H1 (cell line): ENCODE measurements around the gene LMNA. TPM values are rescaled to one million over a fixed set of nuclear protein-coding genes. Genes with fewer than 3 reads are reported as not detected.

Experiments
- CTCF ChIA-PET: fragments of 300-600 bp; sonication (Branson Sonifier 250); formaldehyde crosslinking; loops from one replicate; lab custom pipeline; 2021; ENCODE audit not compliant: partially characterized antibody; lab: Charles Lee
- POLR2A ChIA-PET: fragments of 300-600 bp; sonication (Branson Sonifier 250); formaldehyde crosslinking; loops from one replicate; lab custom pipeline; 2021; ENCODE audit warnings: inconsistent platforms; ENCODE audit not compliant: partially characterized antibody; lab: Charles Lee
- DNase-seq, 2 experiments: peaks; one replicate each; pipeline versions ENCODE4 v3.0.0 to v3.0.0-alpha.2; 2010 to 2022; ENCODE audit warnings: low spot score in 2 of 2, low read depth in 1 of 2, mixed read lengths in 1 of 2
- FAIRE-seq: peaks from 2 replicates; lab custom pipeline; 2011; peaks lifted over from hg19 to GRCh38; lab: Jason Lieb, UNC
- H2AFZ ChIP-seq: 2 replicates; pipeline ENCODE4 v1.8.1; 2012; ENCODE audit warnings: low read length, inconsistent platforms
- H2AK5ac ChIP-seq: 2 replicates; pipeline ENCODE4 v1.6.1; 2013; ENCODE audit warnings: low read depth, low read length
- H2BK120ac ChIP-seq: replicated peaks from 2 replicates; pipeline ENCODE3; 2013; ENCODE audit warnings: low read depth, low read length, inconsistent platforms
- H2BK12ac ChIP-seq: 2 replicates; pipeline ENCODE4 v1.6.1; 2013; ENCODE audit warnings: low read depth, low read length
- H2BK15ac ChIP-seq: 2 replicates; pipeline ENCODE4 v1.6.1; 2013; ENCODE audit warnings: low read length
- H2BK20ac ChIP-seq: 2 replicates; pipeline ENCODE4 v1.6.1; 2013; ENCODE audit warnings: low read length
- H2BK5ac ChIP-seq: 2 replicates; pipeline ENCODE4 v1.6.1; 2013; ENCODE audit warnings: low read depth, low read length
- H3K14ac ChIP-seq: 2 replicates; pipeline ENCODE4 v1.6.1; 2013; ENCODE audit warnings: inconsistent platforms; ENCODE audit not compliant: insufficient read length
- H3K18ac ChIP-seq: 2 replicates; pipeline ENCODE4 v1.6.1; 2013; ENCODE audit warnings: low read length; ENCODE audit errors: extremely low read depth
- H3K23ac ChIP-seq: 2 replicates; pipeline ENCODE4 v1.6.1; 2013; ENCODE audit warnings: inconsistent platforms; ENCODE audit not compliant: insufficient read length
- H3K23me2 ChIP-seq: 2 replicates; pipeline ENCODE4 v1.6.1; 2013; ENCODE audit warnings: low read depth, low read length
- H3K27ac ChIP-seq: 2 replicates; pipeline ENCODE4 v1.6.1; 2011; ENCODE audit warnings: low read depth, low read length, inconsistent platforms
- H3K27me3 ChIP-seq, 4 experiments: replicated peaks in 1 of 4; 1 replicate in 1 of 4; 2 replicates in 3 of 4; pipeline versions ENCODE4 v1.6.1 to v1.8.1; 2011 to 2013; ENCODE audit warnings: low read length in 3 of 4, mild to moderate bottlenecking in 3 of 4, inconsistent platforms in 2 of 4, mixed read lengths in 2 of 4, moderate library complexity in 1 of 4; ENCODE audit not compliant: control insufficient read depth in 3 of 4, insufficient read depth in 3 of 4; ENCODE audit errors: extremely low read depth in 1 of 4
- H3K36me3 ChIP-seq, 4 experiments: 2 replicates each; pipeline versions ENCODE4 v1.6.1 to v1.8.1; 2011 to 2013; ENCODE audit warnings: mild to moderate bottlenecking in 4 of 4, low read length in 3 of 4, moderate library complexity in 2 of 4, control low read depth in 1 of 4, inconsistent platforms in 1 of 4; ENCODE audit not compliant: insufficient read depth in 4 of 4, control insufficient read depth in 2 of 4
- H3K4ac ChIP-seq: replicated peaks from 2 replicates; pipeline ENCODE3; 2013; ENCODE audit warnings: low read length, low read depth, mixed read lengths, inconsistent platforms; ENCODE audit not compliant: insufficient read length
- H3K4me1 ChIP-seq, 4 experiments: replicated peaks in 1 of 4; 1 replicate in 1 of 4; 2 replicates in 3 of 4; pipeline versions ENCODE4 v1.6.1 to v1.8.1; 2011 to 2013; ENCODE audit warnings: low read length in 3 of 4, inconsistent platforms in 2 of 4, mixed read lengths in 1 of 4; ENCODE audit not compliant: insufficient read depth in 4 of 4, control insufficient read depth in 3 of 4
- H3K4me2 ChIP-seq, 2 experiments: 2 replicates each; pipeline versions ENCODE4 v1.6.1 to v1.8.1; 2011 to 2013; ENCODE audit warnings: low read depth in 2 of 2, low read length in 2 of 2, control low read depth in 1 of 2, inconsistent platforms in 1 of 2, mild to moderate bottlenecking in 1 of 2; ENCODE audit not compliant: insufficient read depth in 1 of 2
- H3K4me3 ChIP-seq, 4 experiments: fragments of 200-600, 300-600 bp in 1 of 4; sonication (generic), shearing (Covaris generic), sonication (Bioruptor Twin) in 1 of 4; 2 replicates each; pipeline versions ENCODE4 v1.5.1 to v1.8.1; 2011 to 2016; ENCODE audit warnings: low read length in 4 of 4, low read depth in 3 of 4, control low read depth in 2 of 4, inconsistent platforms in 2 of 4, mild to moderate bottlenecking in 2 of 4, mixed read lengths in 1 of 4, moderate library complexity in 1 of 4; ENCODE audit not compliant: insufficient read depth in 2 of 4; ENCODE audit errors: extremely low read depth in 1 of 4
- H3K56ac ChIP-seq: replicated peaks from 2 replicates; pipeline ENCODE3; 2013; ENCODE audit warnings: low read depth, mild to moderate bottlenecking, mixed read lengths, low read length, inconsistent platforms; ENCODE audit not compliant: insufficient read length
- H3K79me1 ChIP-seq: 2 replicates; pipeline ENCODE4 v1.6.1; 2013; ENCODE audit warnings: low read depth, low read length, control low read depth
- H3K79me2 ChIP-seq, 2 experiments: 2 replicates each; pipeline versions ENCODE4 v1.6.1 to v1.8.1; 2012 to 2013; ENCODE audit warnings: low read length in 2 of 2, mild to moderate bottlenecking in 2 of 2, inconsistent platforms in 1 of 2; ENCODE audit not compliant: insufficient read depth in 2 of 2, control insufficient read depth in 1 of 2
- H3K9ac ChIP-seq, 4 experiments: replicated peaks in 1 of 4; 1 replicate in 1 of 4; 2 replicates in 3 of 4; pipeline versions ENCODE4 v1.6.1 to v1.8.1; 2011 to 2013; ENCODE audit warnings: low read depth in 3 of 4, low read length in 3 of 4, control low read depth in 2 of 4, mild to moderate bottlenecking in 2 of 4, moderate library complexity in 2 of 4, inconsistent platforms in 1 of 4; ENCODE audit errors: extremely low read depth in 1 of 4
- H3K9me3 ChIP-seq, 2 experiments: 2 replicates each; pipeline versions ENCODE4 v1.6.1 to v1.8.1; 2012 to 2013; ENCODE audit warnings: mild to moderate bottlenecking in 2 of 2, moderate library complexity in 2 of 2, control low read depth in 1 of 2, inconsistent platforms in 1 of 2, low read depth in 1 of 2, low read length in 1 of 2, mixed read lengths in 1 of 2; ENCODE audit not compliant: insufficient read depth in 2 of 2
- H4K20me1 ChIP-seq, 2 experiments: replicated peaks in 1 of 2; 2 replicates each; pipeline versions ENCODE3 to v1.8.1; 2011 to 2013; ENCODE audit warnings: inconsistent platforms in 2 of 2, low read length in 2 of 2, mild to moderate bottlenecking in 1 of 2; ENCODE audit not compliant: insufficient read depth in 2 of 2, control insufficient read depth in 1 of 2
- H4K5ac ChIP-seq: 2 replicates; pipeline ENCODE4 v1.6.1; 2013; ENCODE audit warnings: low read length, low read depth, mixed read lengths, inconsistent platforms; ENCODE audit not compliant: insufficient read length
- H4K8ac ChIP-seq: 2 replicates; pipeline ENCODE4 v1.8.0; 2013; ENCODE audit warnings: mild to moderate bottlenecking, moderate library complexity, low read length, inconsistent platforms; ENCODE audit not compliant: insufficient read depth; ENCODE audit errors: extremely low read depth
- H4K91ac ChIP-seq: replicated peaks from 2 replicates; pipeline ENCODE3; 2013; ENCODE audit warnings: low read length, mixed read lengths, inconsistent platforms; ENCODE audit not compliant: insufficient read length
- ASH2L ChIP-seq: fragments of 200-600, 300-600 bp; sonication (generic); IDR thresholded peaks from one replicate; pipeline ENCODE4 v1.7.1; 2017; ENCODE audit warnings: low read length
- KDM1A ChIP-seq: fragments of 200-600, 300-600 bp; sonication (generic); IDR thresholded peaks from 2 replicates; pipeline ENCODE4 v1.7.1; 2016; ENCODE audit warnings: mild to moderate bottlenecking, low read length, borderline replicate concordance
- MAX ChIP-seq: IDR thresholded peaks from 2 replicates; pipeline ENCODE4 v1.6.1; 2012; ENCODE audit warnings: inconsistent platforms
- WGBS, 2 experiments: shearing (Covaris generic) in 1 of 2; methylation state at CpG; one replicate each; pipeline versions ENCODE4 v1.1.6 to v1.1.7; 2013 to 2015; ENCODE audit warnings: low lambda C conversion rate in 2 of 2, mixed read lengths in 2 of 2, inconsistent platforms in 1 of 2, low coverage in 1 of 2, missing lambda C conversion rate in 1 of 2; ENCODE audit not compliant: insufficient replicate concordance in 2 of 2, insufficient coverage in 1 of 2, insufficient read length in 1 of 2; ENCODE audit errors: extremely low coverage in 1 of 2, missing lambda C conversion rate in 1 of 2; 5-methylcytosine and 5-hydroxymethylcytosine counted together
- polyA plus RNA-seq, 7 experiments: library from polyadenylated mRNA; depleted of rRNA in 3 of 7; stranded (reverse) in 5 of 7; unstranded in 2 of 7; fragments of >200 nt in 5 of 7; fragments of 200-250 nt in 2 of 7; gene quantifications; 1 replicate in 5 of 7; 2 replicates in 1 of 7; 4 replicates in 1 of 7; pipeline versions ENCODE4 v1.2.1 to v1.2.3, GENCODE V29; 2011 to 2013; ENCODE audit warnings: missing spikeins in 2 of 7, mixed read lengths in 2 of 7
- total RNA-seq: library from RNA; stranded (reverse); fragmentation: NEBNext Ultra II Directional; extraction: Animal tissue kit (Norgen Biotek cat#: 25700); gene quantifications from 2 replicates; pipeline ENCODE4 v1.2.1, GENCODE V29; 2021

The LMNA gene
- total and polyA plus RNA-seq, 2 of the 8 experiments (the other 6 are each of a cell fraction or from before 2014, with no cell fraction given), result 25.8 to 46.8 TPM

DNA sequence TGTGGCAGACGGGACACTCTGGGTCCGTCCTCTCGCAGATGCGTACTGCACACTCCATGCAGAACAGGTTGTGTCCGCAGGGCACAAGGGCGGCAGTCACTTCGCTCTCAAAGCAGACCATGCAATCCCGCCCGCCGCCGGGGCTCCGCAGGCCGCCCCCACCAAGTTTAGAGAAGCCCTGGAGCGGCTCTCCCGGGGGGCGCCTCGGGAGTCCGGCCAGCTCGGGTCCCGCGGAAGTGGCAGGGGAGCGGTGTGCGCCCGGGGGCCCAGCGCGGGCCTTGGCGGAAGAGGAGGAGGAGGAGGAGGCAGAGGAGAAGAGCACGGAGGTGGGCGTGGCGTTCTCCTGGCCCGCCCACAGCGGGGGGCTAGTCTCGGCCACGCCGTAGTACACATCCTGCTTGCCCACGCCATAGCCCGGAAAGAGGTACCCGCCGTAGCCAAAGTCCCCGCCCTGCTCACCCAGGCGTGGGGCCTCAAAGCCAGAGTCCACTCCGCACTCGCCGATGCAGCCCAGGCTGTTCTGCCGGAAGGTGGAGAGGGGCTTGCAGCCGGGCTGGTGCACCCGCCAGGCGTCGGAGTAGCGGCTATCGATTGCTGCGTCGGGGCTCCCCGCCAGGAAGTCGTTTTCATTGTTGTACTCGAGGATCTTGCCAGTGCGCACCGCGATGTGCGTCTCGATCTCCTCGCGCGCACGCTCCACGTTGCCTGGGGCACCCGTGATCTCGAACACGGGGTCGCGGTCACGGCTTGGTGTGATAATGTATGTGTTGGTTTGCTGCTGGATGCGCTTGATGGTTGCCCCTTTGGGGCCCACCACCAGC, 37.7 kb upstream of the LMNA start:
- ChIA-PET CTCF (interaction anchor here (1.3 to 2.5 kb wide), 2 partner anchors 9 to 12 kb away, joined by 3 to 33 read pairs; no protein-coding TSS in a partner anchor), POLR2A (interaction anchor here (0.8 to 9.7 kb wide), 3 partner anchors 18 to 108 kb away, joined by 3 to 88 read pairs (median 5); partner anchors contain the start of gene RAB25)
- no peak for FAIRE-seq
- peak overlapping the region; percentile 53; the same call in 1 of the 2 replicates for H3K27ac ChIP-seq
- H3K23me2 ChIP-seq, result peaks cover 12% of the 10 kb centered on the region
- H2BK15ac ChIP-seq, result peak overlapping the region; percentile 99
- peak overlapping the region; percentile 92 for H2BK5ac ChIP-seq
- H3K4me1 ChIP-seq, result peaks cover 24 to 57% (median 47%) of the 10 kb centered on the region in 4 experiments
- no peak overlapping the region for H3K56ac ChIP-seq
- peaks cover 10 to 33% of the 10 kb centered on the region in 2 experiments for H4K20me1 ChIP-seq
- H4K8ac ChIP-seq, result peak overlapping the region; percentile 47
- peak overlapping the region; percentile 47 to 79 for H3K4me2 ChIP-seq
- peak overlapping the region in 1 of 4 experiments; percentile 26; a peak in 1 of 7 replicates for H3K9ac ChIP-seq
- H3K4me3 ChIP-seq, result peak overlapping the region in 3 of 4 experiments; percentile 2 to 44 (median 4); a peak in 5 of 8 replicates
- H3K18ac ChIP-seq, result peak overlapping the region; percentile 91
- H3K4ac ChIP-seq, result peak overlapping the region; percentile 63
- peak in 1 of 2 experiments; percentile 84 for DNase-seq
- peak overlapping the region; percentile 34 for H4K5ac ChIP-seq
- peaks cover 21% of the 10 kb centered on the region for H3K79me1 ChIP-seq
- H3K23ac ChIP-seq, result no peak overlapping the region
- H2BK120ac ChIP-seq, result peak overlapping the region; percentile 52
- peak overlapping the region; percentile 80 for H2BK20ac ChIP-seq
- H3K9me3 ChIP-seq, result no peaks in the 10 kb centered on the region
- no peak overlapping the region for H3K14ac ChIP-seq
- peak overlapping the region; percentile 95 for H2AK5ac ChIP-seq
- H3K79me2 ChIP-seq, result peaks cover 19 to 63% of the 10 kb centered on the region in 2 experiments
- H2BK12ac ChIP-seq, result peak overlapping the region; percentile 91; the same call in 1 of the 2 replicates
- H3K36me3 ChIP-seq, result peaks cover 4 to 34% (median 10%) of the 10 kb centered on the region in 4 experiments; a peak in 6 of 8 replicates
- H3K27me3 ChIP-seq, result no peaks in the 10 kb centered on the region
- H2AFZ ChIP-seq, result no peak overlapping the region
- TF ChIP-seq KDM1A, result no peak
- peak; percentile 42; the same call in 1 of the 2 replicates for TF ChIP-seq MAX
- TF ChIP-seq ASH2L, result peak; percentile 56
- H4K91ac ChIP-seq, result peak overlapping the region; percentile 96
- 54% methylated on average over 60 of the region's 73 CpGs; no CpG with 5 or more reads in 1 of the 2 experiments for WGBS, 2 experiments
